Liver (tissue), 9 donors: ENCODE results near the gene PRELID3B. TPM values are rescaled to one million over a fixed set of nuclear protein-coding genes. Genes with fewer than 3 reads are reported as not detected.
A peak's percentile ranks its signal among the peaks of the same experiment; 100 is the strongest.

ENCODE experiments used
- DNase-seq: peaks from one replicate; pipeline ENCODE4 v3.0.0-alpha.2; 2017; ENCODE audit warnings: low spot score
- H3K27ac ChIP-seq, 2 donors: one replicate each; pipeline ENCODE4 v1.7.0; 2013; ENCODE audit warnings: inconsistent platforms in 2 of 2, low read length in 2 of 2, control low read depth in 1 of 2, low read depth in 1 of 2, mild to moderate bottlenecking in 1 of 2
- H3K27me3 ChIP-seq, 4 donors: one replicate each; pipeline versions ENCODE4 v1.6.1 to v1.7.0; 2013; ENCODE audit warnings: low read length in 3 of 4, inconsistent platforms in 1 of 4, mild to moderate bottlenecking in 1 of 4, moderate library complexity in 1 of 4; ENCODE audit not compliant: control insufficient read depth in 4 of 4, insufficient read depth in 4 of 4
- H3K36me3 ChIP-seq, 4 donors: one replicate each; pipeline versions ENCODE4 v1.6.1 to v1.7.0; 2013; ENCODE audit warnings: low read length in 3 of 4, mild to moderate bottlenecking in 3 of 4, low read depth in 1 of 4, moderate library complexity in 1 of 4; ENCODE audit not compliant: control insufficient read depth in 4 of 4, insufficient read depth in 3 of 4
- H3K4me1 ChIP-seq, 4 donors: one replicate each; pipeline versions ENCODE4 v1.6.1 to v1.7.0; 2013; ENCODE audit warnings: low read length in 3 of 4, mild to moderate bottlenecking in 3 of 4, moderate library complexity in 1 of 4; ENCODE audit not compliant: control insufficient read depth in 4 of 4, insufficient read depth in 4 of 4
- H3K4me3 ChIP-seq, 3 donors: one replicate each; pipeline versions ENCODE4 v1.6.1 to v1.7.0; 2013; ENCODE audit warnings: low read length in 3 of 3, control low read depth in 1 of 3, low read depth in 1 of 3, mild to moderate bottlenecking in 1 of 3
- H3K9ac ChIP-seq, 2 donors: one replicate each; pipeline ENCODE4 v1.7.0; 2013; ENCODE audit warnings: low read length in 2 of 2, mild to moderate bottlenecking in 2 of 2, moderate library complexity in 2 of 2, control low read depth in 1 of 2, low read depth in 1 of 2
- H3K9me3 ChIP-seq, 4 donors: one replicate each; pipeline versions ENCODE4 v1.6.1 to v1.7.0; 2013; ENCODE audit warnings: low read length in 3 of 4; ENCODE audit not compliant: control insufficient read depth in 4 of 4
- ATF3 ChIP-seq: IDR thresholded peaks from 2 replicates; pipeline ENCODE4 v1.6.1; 2016; ENCODE audit warnings: antibody characterized with exemption
- CTCF ChIP-seq: fragments of 150-350 bp; IDR thresholded peaks from 2 replicates; pipeline ENCODE4 v1.5.1; 2017; ENCODE audit warnings: improper control_type of control experiment, low read depth, low read length; ENCODE audit not compliant: missing input control
- EGR1 ChIP-seq, 2 donors: IDR thresholded peaks; 2 replicates each; pipeline ENCODE4 v1.6.1; 2016 to 2018; ENCODE audit warnings: antibody characterized with exemption in 2 of 2, low read depth in 2 of 2
- FOXA1 ChIP-seq: IDR thresholded peaks from 2 replicates; pipeline ENCODE4 v1.6.1; 2016; ENCODE audit warnings: antibody characterized with exemption
- FOXA2 ChIP-seq: IDR thresholded peaks from 2 replicates; pipeline ENCODE4 v1.6.1; 2016; ENCODE audit warnings: antibody characterized with exemption
- GABPA ChIP-seq, 2 donors: IDR thresholded peaks in 1 of 2; conservative IDR thresholded peaks in 1 of 2; 2 replicates each; pipeline ENCODE4 v1.6.1; 2016; ENCODE audit warnings: antibody characterized with exemption in 2 of 2, mild to moderate bottlenecking in 1 of 2, moderate library complexity in 1 of 2
- HNF4A ChIP-seq, 2 donors: conservative IDR thresholded peaks; 2 replicates each; pipeline ENCODE4 v1.6.1; 2016; ENCODE audit warnings: antibody characterized with exemption in 2 of 2, mild to moderate bottlenecking in 2 of 2
- HNF4G ChIP-seq: IDR thresholded peaks from 2 replicates; pipeline ENCODE4 v1.6.1; 2016; ENCODE audit warnings: antibody characterized with exemption
- JUND ChIP-seq, 2 donors: IDR thresholded peaks; 2 replicates each; pipeline ENCODE4 v1.6.1; 2016; ENCODE audit warnings: antibody characterized with exemption in 2 of 2
- MAX ChIP-seq: IDR thresholded peaks from 2 replicates; pipeline ENCODE4 v1.6.1; 2016; ENCODE audit warnings: antibody characterized with exemption
- NR2F2 ChIP-seq: IDR thresholded peaks from 2 replicates; pipeline ENCODE4 v1.6.1; 2016; ENCODE audit warnings: antibody characterized with exemption
- REST ChIP-seq: IDR thresholded peaks from 2 replicates; pipeline ENCODE4 v1.6.1; 2016; ENCODE audit warnings: antibody characterized with exemption, mild to moderate bottlenecking
- RXRA ChIP-seq, 2 donors: IDR thresholded peaks; 2 replicates each; pipeline ENCODE4 v1.6.1; 2017 to 2018; ENCODE audit warnings: antibody characterized with exemption in 2 of 2, mild to moderate bottlenecking in 1 of 2
- SP1 ChIP-seq: IDR thresholded peaks from 2 replicates; pipeline ENCODE4 v1.6.1; 2018; ENCODE audit warnings: antibody characterized with exemption, mild to moderate bottlenecking
- TAF1 ChIP-seq: conservative IDR thresholded peaks from 2 replicates; pipeline ENCODE4 v1.6.1; 2016; ENCODE audit warnings: antibody characterized with exemption, mild to moderate bottlenecking
- YY1 ChIP-seq: IDR thresholded peaks from 2 replicates; pipeline ENCODE4 v1.6.1; 2016; ENCODE audit warnings: antibody characterized with exemption, mild to moderate bottlenecking
- ZBTB33 ChIP-seq: IDR thresholded peaks from 2 replicates; pipeline ENCODE4 v1.6.1; 2016; ENCODE audit warnings: antibody characterized with exemption
- WGBS: extraction: QIAGEN DNeasy Blood & Tissue Kit; methylation state at CpG from one replicate; pipeline ENCODE4 v1.1.7; 2013; 5-methylcytosine and 5-hydroxymethylcytosine counted together
- polyA plus RNA-seq, 2 donors: library from polyadenylated mRNA; stranded (reverse) in 1 of 2; unstranded in 1 of 2; fragments of 200-250 nt in 1 of 2; fragments of >200 nt in 1 of 2; fragmentation: Nextera tagmentation in 1 of 2; extraction: Ambion mirVana in 1 of 2; gene quantifications; one replicate each; pipeline versions ENCODE4 v1.2.1 to v1.2.3, GENCODE V29; 2013 to 2015
- total RNA-seq, 2 donors: library from RNA; depleted of rRNA; stranded (reverse); fragments of >200 nt; gene quantifications; one replicate each; pipeline ENCODE4 v1.2.3, GENCODE V29; 2014
- donor health status: healthy.
- donor health status: healthy.
- donor health status: healthy.
- donor health status: healthy.
- donor health status: healthy.

Gene PRELID3B
- total and polyA plus RNA-seq, 4 donors = 18.2 to 38.1 (median 25.3) TPM

GRCh38 chr20:59004493-59004762 is 38.2 kb downstream of the PRELID3B start:
- Histone ChIP-seq H3K9me3 (no peaks in the 10 kb centered on the region), H3K27me3 (no peaks in the 10 kb centered on the region), H3K9ac (no peak overlapping the region), H3K27ac (peak overlapping the region; percentile 82 to 92), H3K4me3 (peak overlapping the region in 1 of 3 donors; percentile 83), H3K4me1 (peaks cover 11 to 38% (median 26%) of the 10 kb centered on the region in 4 donors), H3K36me3 (peaks cover 7 to 15% (median 11%) of the 10 kb centered on the region in 4 donors)
- 66% methylated on average over 4 of the region's 4 CpGs for whole genome bisulfite sequencing
- DNase-seq = no peak
- TF ChIP-seq TAF1 (no peak), SP1 (no peak), YY1 (no peak), HNF4G (no peak), CTCF (no peak), ATF3 (no peak), ZBTB33 (no peak), MAX (no peak), HNF4A (conservative IDR thresholded peaks at IDR 0.05) (no peak), REST (no peak), NR2F2 (no peak), FOXA2 (no peak), GABPA (IDR thresholded peaks at IDR 0.05 in 1 of 2, conservative IDR thresholded peaks at IDR 0.05 in 1 of 2) (no peak), RXRA (IDR thresholded peaks at IDR 0.05) (no peak), EGR1 (IDR thresholded peaks at IDR 0.05; ENCODE audit: low read depth in 2 of 2) (no peak), FOXA1 (no peak), JUND (IDR thresholded peaks at IDR 0.05) (no peak)
